Stimulated activated CD4-positive, alpha-beta T cell treated with anti-CD3 and anti-CD28 coated beads, Interleukin-4, amount 100 ng/mL, for 48 hours (primary cell): ENCODE data around the gene SIL1.

ENCODE experiments used
- DNase-seq, 2 donors: peaks; one replicate each; pipeline ENCODE4 v3.0.0-alpha.2; 2020; ENCODE audit warnings: low read depth in 2 of 2

SIL1 gene

DNA sequence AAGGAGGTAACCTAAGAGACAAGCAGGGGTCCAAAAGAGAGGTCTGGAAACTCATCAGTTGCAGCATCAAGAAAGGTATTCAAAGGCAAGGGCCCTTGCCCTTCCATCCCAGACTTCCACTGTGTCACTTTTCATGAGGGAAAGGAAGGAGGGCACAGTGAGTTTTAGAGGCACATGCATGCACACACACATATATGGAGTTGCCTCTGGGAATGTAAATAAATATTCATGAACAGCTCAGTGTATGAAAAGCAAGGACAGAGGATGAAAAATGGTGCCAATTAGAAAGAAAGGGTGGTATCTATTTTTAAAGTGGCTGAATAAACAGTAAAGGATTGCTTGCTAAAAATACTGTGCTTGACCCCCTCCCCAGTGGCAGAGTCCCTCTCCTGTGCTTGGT is 217.7 kb downstream of the SIL1 start:
- DNase-seq = no peak

DNA sequence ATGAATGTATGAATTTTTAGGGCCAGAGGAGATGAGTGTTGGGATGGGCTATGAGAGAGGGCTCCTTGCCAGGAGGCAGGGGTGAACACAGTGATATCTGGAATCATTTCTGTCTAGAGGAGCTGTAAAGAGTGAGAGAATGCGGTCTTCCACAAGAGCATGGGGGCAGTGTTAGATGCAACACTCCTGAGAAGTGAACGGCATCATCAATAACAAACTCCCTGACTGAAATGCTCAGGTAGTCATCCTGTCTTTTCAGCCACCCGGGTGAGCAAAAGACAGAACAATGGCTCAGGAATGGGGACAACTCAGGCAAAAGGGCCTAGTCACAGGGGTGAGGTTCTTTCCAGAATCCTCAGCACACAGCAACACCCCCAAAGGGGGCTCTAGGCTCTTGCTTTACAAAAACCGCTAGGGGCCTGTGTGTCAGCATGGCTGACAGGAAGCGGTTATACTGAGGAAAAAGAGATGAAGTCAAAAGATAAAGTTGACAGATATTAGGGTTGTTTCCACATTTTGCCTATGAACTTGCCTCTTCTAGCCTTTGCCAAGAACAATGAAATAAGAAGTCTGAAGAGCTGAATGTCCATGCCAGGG is 218.4 kb downstream of the SIL1 start:
- DNase-seq = no peak

DNA sequence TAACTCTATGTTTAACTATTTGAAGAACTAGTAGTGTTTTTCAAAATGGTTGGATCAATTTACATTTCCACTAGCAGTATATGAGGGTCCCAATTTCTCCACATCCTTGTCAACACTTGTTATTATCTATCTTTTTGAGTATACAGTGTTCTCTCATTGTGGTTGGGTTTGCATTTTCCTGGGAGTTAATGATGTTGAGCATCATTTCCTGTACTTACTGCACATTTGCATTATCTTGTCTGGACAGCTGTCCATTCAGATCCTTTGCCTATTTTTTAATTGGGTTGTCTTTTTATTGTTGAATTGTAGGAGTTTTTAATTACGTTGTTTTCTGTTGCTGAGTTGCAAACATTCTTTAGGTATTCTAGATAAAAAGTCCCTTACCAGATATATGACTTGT is 219.6 kb downstream of the SIL1 start:
- no peak for DNase-seq

DNA sequence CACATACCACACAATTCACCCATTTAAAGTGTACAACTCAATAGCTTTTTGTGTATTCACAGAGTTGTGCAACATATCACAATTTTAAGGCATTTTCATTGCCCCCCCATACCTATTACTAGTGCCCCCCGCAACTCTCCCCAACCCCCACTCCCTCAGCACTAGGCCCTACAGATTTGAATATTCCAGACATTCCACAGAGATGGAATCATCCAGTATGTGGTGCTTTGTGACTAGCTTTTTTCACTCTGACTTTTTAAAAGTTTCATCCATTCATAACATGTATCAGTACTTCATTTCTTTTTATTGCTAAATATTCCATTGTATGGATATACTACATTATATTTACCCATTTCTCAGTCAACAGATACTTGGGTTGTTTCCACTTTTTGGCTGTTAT is 220.1 kb downstream of the SIL1 start:
- DNase-seq = no peak

DNA sequence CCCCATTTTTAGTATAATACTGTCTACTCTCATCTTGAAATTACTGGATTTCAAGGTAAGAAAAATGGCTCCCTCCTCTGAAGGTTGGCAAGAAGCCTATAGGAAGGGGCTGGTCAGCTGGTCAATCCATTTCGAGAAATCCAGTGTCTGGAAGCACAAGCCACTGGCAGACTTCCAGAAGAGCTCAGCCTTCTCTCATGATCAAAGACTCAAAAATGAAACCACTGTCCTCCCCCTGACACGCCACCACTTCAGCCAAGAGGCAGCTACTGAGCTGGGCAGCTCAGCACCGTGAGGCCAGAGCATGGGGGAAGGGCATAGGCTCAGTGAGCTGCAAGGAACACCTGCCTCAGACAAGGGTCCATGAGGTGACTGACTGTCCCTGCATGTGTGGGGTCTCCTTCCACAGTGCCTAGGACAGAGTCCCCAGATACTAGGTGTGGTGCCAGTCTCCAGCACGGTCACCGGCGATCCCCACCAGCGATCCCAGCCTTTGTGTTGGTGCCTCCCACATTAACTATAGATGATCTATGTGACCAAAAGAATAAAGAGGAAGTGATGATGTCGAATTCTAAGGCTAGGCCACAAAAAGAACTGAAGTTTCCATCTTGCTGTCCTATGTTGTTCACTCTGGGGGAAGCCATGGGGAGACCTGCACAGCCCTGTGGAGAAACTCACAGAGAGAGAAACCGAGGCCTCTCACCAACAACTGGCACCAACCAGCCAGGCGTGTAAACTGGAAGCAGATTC is 222.9 kb downstream of the SIL1 start:
- no peak for DNase-seq

DNA sequence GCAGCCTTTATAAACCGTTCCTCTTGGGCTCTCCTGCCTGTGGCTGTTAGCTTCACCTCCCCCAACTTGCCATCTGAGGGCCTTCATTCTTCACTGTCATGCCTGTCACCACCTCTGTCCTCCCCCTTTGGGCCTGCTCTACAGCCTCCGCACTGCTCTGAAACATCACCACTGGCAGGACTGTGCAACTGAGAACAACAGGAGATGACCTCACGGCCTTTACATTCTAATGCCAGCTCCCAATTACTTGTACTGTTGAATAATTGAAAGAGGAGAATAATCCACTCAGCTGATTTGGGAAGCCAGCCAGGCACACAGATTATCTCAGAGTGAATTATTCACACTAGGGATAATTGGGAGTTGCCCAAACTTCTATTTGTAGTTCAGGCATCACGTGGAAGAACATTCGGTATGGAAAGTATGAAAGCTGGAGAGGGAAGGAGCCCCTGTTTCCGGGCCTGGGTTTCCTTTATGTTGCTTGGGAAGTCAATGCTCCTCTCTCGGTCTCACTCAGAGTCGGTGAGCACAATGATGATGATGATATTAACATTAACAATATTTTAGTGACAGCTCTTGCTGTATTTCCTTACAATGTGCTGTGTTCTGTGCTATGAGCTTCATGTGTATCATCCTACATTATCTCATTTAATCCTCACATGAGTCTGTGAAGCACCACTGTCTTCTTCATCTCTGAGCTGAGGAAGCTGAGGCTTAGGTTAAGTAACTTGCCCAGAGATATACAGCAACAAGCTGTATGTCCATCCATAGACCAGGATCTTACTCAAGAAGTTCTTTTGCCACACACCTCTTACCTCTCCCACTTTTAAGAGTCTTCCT is 223.7 kb downstream of the SIL1 start:
- no peak for DNase-seq

DNA sequence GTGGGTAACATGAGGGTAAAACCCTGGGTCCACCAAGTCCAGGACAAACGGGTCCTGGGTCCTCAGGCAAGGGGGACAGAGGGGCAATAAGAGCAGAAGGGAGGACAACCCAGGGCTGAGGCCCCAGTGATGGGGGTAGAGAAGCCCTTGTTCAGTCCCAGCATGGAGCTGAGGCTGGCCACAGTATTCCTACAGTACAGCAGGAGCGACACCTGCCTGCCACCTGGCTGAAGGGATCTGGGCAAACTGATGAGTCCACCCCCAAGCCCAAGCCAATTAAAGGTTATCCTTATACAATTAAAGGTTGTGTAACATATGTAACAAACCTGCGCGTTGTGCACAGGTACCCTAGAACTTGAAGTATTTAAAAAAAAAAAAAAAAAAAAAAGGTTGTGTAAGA is 225.3 kb downstream of the SIL1 start:
- no peak for DNase-seq

DNA sequence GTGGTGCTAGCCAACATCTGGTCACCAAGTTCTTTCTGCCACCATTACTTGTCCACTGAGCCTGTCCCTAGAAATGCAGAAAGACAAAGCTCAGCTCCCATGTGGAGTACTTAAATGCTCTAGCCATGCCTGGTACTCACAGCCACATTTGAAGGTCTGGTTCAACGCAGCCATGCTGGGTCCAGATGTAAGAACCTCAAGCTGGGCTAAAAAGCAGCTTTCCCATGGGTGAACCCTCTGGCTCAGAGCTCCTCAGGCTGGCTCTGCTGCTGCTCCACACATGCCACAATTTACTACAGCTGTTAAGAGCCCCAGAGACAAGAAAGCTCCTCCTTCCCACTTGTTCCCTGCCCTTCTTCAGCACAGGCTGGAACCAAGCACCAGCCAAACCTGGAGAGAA is 225.9 kb downstream of the SIL1 start:
- no peak for DNase-seq

DNA sequence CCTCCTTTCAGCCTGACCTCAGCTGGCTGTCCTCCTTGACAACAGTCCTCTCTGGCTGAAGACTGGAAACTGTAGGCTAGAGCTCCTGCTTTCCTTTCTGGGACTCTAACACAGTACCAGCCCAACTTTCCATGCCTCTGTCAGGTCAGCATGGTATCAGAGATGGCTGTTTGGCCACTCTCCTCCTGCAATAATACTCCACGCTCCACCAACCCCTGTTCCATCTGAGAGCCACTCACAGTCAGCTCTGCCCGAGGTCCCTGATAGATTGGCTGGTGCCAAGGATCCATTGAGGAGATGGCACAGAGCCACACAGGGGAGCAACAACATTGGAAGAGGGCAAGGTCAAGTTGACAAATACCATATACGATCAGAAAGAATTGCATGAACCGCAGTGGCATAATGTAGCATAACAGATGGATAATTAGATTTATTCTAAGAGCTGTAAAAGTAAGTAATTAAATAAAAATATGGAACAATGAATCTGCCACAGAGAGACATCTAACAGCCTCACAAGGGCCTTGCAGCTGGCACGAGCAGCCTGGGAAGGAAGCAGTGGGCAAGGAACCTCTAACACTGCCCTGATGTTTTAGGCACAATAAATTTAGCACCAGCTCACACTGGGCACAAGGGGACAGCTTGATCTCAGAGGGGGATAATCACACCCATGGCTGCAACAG is 228.7 kb downstream of the SIL1 start:
- DNase-seq = no peak

DNA sequence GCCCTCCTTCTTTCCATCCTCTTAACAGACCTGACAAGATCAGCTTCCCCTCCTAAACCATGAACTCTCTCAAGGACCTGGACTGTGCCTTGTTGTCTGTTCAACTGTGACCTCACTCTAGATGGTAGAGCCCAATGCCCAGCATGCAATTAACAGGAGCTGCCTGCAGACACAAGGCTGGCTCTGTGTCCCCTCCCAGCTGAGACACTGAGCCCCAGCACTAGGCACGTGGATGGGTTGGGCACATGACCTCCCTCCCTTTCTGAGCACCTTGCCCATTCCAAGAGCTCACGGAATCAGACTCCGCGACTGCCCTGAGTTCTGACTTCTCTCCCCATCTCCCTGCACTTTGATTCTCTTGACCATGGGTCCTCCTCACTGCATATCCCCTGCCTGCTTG is 229.6 kb downstream of the SIL1 start:
- no peak for DNase-seq

DNA sequence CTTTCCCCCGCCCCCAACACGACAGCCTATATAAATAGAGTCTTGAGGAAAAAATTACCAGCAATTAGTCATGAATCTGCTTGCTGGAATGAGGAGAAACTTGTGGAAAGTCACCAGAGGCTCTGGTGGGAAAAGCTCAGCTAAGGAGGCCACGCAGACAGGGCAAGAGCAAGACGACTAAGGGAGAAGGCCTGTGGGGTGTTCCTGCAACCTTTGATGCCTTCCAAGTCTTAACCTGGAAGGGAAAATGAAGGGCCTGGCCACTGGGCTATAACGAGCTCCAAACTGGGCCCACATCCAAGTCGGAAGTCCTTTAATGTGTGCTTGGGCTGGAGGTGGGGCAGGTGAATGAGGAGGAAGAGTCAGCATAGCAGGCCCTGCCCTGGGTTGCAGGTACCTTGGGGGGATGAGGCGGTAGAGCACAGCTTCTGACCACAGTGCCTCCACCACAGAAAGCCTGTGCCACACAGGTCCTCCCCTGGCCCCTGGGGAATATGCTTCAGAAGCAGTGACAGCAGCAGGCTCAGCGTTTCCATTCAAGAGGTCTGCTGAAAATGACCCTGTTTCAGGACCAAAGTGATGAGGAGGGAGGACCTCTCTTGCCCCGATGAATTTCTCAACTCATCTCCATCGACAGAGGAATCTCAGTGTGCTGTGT is 230.2 kb downstream of the SIL1 start:
- DNase-seq = no peak

DNA sequence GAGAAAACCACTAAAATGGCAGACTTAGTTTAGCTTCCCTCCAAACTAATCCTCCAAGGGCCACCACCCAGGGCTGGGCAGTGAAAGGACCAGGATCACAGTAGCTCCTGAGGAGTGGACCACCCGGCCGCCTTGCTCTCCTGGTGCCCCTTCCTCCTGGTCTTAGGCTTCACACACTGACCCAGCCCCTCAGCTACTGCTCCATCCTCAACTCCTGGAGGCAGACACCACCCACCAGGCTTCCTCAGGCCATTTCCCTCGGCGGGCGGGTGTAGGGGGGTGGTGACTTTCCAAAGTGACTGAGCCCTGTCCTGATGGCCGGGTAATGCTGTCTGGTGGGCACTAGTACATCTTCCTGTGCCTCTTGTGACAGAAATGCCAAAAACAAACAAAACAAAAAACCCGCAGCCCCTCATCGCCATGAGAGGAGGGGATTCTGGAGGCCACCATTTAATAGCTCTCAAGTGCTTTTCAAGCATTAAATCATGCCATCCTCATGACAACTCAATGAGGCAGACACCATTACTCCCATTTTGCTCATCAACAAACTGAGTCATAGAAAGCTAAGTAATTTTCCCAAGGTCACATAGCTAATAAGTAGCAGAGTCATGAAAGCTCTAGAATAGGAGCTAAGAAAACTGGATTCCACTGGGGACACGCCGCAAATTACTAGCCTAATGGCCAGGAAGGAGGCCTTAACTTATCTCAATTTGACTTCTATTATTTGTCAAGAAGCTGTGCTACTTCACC is 231.8 kb downstream of the SIL1 start:
- no peak for DNase-seq

DNA sequence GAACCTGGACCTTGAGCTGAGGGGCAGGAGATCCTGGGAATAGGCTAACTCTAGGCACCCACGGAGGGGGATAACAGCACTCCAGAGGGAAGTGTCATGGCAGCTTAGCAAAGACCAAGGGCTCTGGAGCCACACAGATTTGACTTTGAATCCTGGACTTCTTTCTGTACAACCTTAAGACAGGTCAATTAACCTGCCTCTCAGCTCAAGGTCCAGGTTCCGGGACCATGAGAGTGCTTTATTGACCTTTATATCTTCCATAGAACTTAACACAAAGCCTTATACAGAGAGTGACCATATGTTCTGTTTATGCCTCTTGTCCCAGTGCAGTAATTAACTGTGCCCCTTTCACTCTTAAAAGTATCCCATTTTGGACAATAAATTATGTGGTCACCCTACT is 232.5 kb downstream of the SIL1 start:
- DNase-seq = no peak

DNA sequence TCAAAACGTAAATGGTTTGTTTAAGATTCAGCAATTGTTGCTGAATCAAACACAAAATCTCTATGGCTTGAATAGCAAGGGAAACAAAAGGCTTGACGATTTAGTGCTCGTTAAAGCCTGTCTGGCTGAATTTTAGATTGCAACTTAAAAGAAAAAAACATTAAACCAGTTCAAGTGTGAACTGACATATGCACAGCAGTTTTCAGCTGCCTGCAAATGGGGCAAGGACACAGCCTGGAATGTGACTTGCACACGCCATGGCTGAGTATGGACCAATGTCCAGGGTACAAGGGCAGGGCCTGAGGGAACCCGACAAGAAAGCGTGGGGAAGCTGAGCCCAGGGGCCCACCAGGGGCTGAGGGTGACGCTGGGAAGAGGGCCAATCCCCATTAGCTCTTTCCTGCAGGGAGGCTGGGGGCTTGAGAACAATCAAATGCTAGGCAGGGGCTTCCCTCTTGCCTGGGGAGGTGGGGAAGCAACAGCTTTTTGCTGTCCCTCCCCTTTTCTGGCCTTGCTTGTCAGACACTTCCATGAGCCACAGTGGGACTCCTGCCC is 233.4 kb downstream of the SIL1 start:
- DNase-seq = no peak

DNA sequence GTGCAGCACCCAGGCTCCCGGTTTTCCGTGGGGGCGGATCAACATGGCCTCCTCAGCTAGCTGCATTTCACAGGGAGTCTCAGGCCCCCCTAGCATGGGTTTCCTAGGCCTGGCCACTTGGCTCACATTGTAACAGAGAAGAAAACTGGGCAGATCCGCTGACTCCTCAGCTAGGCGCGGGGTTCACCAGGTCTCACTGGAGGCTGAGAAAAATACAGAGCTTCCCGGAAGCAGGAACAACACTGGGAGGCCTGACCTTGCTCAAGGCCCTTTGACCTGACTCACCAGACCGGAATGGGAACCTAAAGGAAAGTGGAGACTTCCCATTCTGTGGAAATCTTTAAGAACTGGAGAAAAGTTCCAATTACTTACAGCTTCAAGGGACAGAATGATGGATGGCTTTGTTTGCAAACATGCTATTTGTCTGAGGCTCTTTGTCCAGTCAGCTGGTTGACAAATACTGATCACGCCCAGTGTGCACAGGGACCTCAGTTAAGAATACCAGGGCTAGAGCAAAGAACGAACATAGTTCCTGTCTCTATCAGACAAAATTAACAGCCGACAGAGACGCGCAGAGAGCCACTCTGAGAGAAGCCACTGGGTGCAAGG is 234.3 kb downstream of the SIL1 start:
- DNase-seq = no peak

DNA sequence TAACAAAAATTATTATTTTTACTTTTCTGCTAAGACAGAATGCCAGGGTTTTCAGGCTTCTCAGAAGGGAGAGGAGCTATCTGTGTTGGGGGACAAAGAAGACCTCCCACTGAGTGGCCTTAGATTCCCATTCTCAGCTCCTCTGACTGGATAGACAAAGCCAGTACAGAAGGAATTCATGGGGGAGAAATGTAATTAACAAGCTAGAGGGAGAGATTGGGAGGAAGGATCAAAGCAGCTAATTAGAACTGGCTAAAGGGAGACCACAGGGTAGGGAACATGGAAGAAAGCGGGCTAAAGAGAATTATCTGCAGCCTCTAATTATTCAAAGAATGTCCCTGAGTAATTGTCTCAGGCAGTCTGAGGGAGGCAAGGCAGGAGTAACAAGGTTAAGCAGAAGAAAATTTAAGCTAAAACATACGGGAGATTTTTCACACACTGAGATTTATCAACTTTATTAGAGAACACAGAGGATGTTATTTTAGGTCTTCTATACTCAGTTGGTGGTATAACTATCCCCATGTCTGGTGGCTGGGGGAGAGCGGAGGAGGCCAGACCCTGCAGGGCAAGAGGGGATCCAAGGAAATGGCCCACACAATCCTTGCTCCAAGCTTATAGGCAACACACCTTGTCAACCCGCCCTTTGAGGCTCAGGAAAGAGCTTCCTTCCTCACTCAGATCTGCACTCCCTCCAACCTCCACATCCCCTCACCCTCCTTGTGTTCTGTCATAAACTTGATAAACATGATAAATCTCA is 235.4 kb downstream of the SIL1 start:
- no peak for DNase-seq

DNA sequence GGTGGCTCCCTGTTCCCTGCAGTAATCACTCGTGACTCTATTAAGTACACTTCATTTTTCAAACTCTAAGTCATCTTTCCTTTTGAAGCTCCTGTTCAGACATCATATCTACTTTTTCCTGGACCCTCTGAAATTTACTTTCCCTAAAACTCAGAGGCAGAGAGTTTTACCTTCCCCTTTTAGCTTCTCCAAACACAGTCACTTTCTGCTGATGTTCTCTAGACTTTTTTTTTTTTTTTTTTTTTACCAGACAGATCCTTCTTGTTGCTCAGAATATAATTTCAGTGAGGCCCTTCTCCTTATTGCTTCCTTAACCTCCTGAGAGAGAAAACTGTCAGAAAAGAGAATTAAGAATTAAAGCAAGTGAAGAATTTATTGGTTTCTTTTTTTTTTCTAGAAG is 236.4 kb downstream of the SIL1 start:
- no peak for DNase-seq

DNA sequence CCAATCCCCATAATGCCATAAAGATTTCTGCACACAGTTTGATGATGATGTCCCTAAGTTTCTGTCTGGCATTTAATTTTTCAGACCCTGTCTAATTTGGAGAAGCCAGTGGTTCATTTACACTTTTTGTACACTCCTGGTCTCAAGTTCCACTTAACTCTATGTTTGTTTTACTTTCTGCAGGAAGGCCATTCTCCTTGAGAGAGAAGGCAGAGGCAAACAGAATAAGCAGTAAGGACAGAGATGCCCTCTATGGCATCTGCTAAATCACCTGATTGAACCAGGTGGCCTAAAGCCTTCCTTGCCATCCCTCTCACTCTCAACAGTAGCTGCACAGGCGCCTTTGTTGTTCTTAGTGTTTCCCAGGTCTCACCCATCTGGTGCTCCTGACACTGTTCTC is 236.9 kb downstream of the SIL1 start:
- DNase-seq = no peak

DNA sequence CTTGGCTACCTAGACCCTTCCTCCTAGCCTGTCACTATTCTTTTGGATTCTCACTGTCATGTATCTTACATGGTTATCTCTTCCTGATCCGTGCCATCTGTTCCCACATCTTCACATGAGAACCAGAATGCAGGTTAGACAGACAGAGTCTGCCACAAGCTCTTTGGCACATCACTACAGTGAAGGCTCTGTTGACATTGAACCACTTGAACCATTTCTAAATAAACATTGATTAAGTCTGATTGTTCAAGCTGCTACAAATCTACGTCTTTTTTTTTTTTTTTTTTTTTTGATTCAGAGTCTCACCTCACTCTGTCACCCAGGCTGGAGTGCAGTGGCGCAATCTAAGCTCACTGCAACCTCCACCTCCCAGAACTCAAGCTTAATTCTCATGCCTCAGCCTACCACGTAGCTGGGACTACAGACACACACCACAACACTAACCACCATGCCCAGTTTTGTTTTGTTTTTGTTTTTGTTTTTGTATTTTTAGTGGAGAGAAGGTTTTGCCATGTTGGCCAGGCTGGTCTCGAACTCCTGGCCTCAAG is 237.9 kb downstream of the SIL1 start:
- DNase-seq = no peak
